ENCODE results near the gene BCL3.

DNA sequence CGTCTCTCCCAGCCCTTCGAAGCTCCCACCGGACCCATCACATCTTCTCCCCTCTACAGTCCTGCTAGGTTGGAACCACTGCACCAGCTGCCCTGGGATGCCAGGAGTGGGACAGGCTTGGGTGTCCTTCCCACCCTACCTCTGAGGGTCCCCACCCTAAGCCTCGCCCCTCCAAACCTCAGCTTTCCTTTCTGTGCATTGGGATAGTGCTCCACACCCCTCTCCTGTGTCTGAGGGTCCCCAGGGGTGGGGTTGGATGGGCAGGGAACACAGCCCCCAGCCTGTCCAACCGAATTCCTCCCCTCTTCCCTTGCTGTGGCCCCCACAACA lies 1.9 kb upstream of the BCL3 start:
- TF ChIP-seq POLR2A (IDR thresholded peaks at IDR 0.05; ENCODE audit: low read depth, low read length) (no peak), CTCF (IDR thresholded peaks at IDR 0.05 in 2 of 3, conservative IDR thresholded peaks at IDR 0.05 in 1 of 3; ENCODE audit: control insufficient read depth in 2 of 3, extremely low read depth in 1 of 3, insufficient read depth in 1 of 3, low read depth in 3 of 3, low read length in 3 of 3) (no peak), EP300 (IDR thresholded peaks at IDR 0.05; ENCODE audit: borderline replicate concordance in 1 of 2, control insufficient read depth in 1 of 2, low read depth in 2 of 2, low read length in 2 of 2) (no peak), RAD51 (IDR thresholded peaks at IDR 0.05) (no peak), TAF1 (IDR thresholded peaks at IDR 0.05; ENCODE audit: borderline replicate concordance, low read depth, low read length) (no peak), FOS (IDR thresholded peaks at IDR 0.05; ENCODE audit: borderline replicate concordance, extremely low read depth, insufficient read length) (no peak)
- TF ChIP-seq, protein P1, sequence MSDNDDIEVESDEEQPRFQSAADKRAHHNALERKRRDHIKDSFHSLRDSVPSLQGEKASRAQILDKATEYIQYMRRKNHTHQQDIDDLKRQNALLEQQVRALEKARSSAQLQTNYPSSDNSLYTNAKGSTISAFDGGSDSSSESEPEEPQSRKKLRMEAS (IDR thresholded peaks at IDR 0.05; ENCODE audit: low read depth, low read length) = no peak
